ENCODE data around the gene CLASP1. TPM values are rescaled to one million over a fixed set of nuclear protein-coding genes. Genes with fewer than 3 reads are reported as not detected.

The CLASP1 gene
- total and polyA plus RNA-seq, 11 donors: 16.0 to 84.5 (median 60.2) TPM

DNA sequence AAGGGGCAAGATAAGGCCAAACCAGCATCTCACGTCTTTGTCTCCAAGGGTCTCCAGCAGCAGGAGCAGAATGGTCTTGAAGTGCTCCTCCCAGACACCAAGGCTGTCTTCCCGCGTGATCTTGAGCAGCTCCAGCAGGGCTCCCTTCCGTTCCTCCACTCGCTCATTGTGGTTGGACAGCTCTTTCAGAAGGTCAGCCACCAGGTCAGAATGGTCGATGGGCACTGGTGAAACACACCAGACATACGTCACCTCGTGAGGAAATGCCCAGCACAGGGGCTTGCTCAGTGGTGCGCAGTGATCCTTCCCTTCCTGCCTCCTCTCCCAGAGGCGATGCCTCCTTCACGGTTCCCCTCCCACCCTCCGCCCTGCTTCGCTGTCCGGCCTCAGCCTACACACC lies 284.2 kb downstream of the CLASP1 start:
- intact Hi-C loops (cut with DNase I): no loop called here
- Histone ChIP-seq H3K4me1 (peaks cover 0 to 39% (median 17%) of the 10 kb centered on the region in 12 donors), H3K27ac (no peak overlapping the region), H3K36me3 (peaks cover 0 to 97% (median 80%) of the 10 kb centered on the region in 9 donors), H3K9me3 (no peaks in the 10 kb centered on the region), H3K27me3 (no peaks in the 10 kb centered on the region), H3K4me3 (no peak overlapping the region)
- DNase-seq: no peak
- TF ChIP-seq POLR2A (IDR thresholded peaks at IDR 0.05): no peak
- TF ChIP-seq, protein P1, sequence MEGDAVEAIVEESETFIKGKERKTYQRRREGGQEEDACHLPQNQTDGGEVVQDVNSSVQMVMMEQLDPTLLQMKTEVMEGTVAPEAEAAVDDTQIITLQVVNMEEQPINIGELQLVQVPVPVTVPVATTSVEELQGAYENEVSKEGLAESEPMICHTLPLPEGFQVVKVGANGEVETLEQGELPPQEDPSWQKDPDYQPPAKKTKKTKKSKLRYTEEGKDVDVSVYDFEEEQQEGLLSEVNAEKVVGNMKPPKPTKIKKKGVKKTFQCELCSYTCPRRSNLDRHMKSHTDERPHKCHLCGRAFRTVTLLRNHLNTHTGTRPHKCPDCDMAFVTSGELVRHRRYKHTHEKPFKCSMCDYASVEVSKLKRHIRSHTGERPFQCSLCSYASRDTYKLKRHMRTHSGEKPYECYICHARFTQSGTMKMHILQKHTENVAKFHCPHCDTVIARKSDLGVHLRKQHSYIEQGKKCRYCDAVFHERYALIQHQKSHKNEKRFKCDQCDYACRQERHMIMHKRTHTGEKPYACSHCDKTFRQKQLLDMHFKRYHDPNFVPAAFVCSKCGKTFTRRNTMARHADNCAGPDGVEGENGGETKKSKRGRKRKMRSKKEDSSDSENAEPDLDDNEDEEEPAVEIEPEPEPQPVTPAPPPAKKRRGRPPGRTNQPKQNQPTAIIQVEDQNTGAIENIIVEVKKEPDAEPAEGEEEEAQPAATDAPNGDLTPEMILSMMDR (IDR thresholded peaks at IDR 0.05): no peak
- WGBS, 4 donors: 92 to 93% (median 93%) methylated on average over 14 of the region's 14 CpGs
- peak in 1 of 4 donors; percentile 3 for ATAC-seq

DNA sequence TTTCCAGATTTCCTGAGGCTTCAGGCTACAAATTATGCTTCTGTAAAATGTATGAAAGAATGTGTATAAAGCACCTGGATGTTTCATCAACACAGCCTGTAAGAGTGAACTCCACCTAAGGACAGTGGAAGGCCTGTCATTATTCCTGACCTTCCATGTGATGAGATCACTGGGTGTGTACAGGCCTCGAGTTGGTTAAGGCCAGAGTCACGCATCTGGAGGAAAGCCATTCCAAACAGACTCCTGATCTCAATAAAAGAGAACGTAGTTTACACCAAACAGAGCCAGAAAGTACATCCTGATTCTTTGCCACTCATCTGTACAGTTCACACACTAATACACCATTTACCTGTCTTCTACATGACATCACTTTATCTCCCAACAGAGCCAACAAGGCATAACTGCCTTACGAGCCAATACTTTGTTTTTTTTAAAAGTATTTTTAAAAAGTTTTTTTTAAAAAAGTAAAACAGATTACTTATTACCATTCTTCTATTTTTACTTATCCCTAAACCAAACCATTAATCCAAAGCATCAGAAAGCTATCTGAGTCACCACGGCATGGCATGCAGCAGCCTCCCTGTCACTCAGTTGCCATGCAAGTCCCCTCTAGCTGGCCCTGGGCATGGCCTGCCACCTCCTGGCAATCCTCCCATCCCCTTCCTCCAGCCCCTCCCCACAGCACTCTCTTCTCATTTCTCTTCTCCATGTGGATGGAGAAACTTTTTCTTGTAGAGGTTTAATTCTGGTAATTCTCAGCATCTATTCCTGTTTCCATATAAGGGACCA lies 285.4 kb downstream of the CLASP1 start:
- ATAC-seq: peak; percentile 35 to 66 (median 55)
- intact Hi-C loops (cut with DNase I): loop anchor here in 1 of 10 donors (5.0 kb wide), 1 partner anchor 267 kb away; no protein-coding TSS in a partner anchor
- Histone ChIP-seq H3K27me3 (no peaks in the 10 kb centered on the region), H3K27ac (peak overlapping the region in 10 of 12 donors; percentile 22 to 59 (median 44)), H3K4me3 (no peak overlapping the region), H3K9me3 (no peaks in the 10 kb centered on the region), H3K4me1 (peaks cover 0 to 51% (median 26%) of the 10 kb centered on the region in 12 donors), H3K36me3 (peaks cover 0 to 97% (median 84%) of the 10 kb centered on the region in 9 donors)
- TF ChIP-seq, protein P1 (IDR thresholded peaks at IDR 0.05): no peak
- TF ChIP-seq POLR2A (IDR thresholded peaks at IDR 0.05): no peak
- WGBS, 4 donors: 32 to 42% (median 40%) methylated on average over 5 of the region's 5 CpGs
- no peak for DNase-seq

DNA sequence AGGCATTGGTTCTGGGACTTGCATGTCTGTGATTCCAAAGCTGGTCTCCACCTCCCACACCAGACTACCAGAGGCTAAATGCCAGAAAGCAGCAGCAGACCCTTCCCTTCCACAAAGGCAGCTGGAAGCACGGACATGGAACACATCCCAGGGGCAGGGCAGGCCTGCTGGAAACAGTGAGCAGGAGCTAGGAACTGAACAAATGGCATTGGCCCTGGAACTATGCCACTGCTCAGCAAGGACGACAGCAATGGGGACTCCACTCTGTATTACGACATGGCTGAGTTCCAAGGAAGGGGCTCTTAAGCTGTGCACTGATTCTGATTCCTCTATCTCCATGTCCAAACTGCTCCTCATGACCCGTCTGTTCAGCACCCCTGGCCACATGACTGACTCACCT lies 286.5 kb downstream of the CLASP1 start:
- intact Hi-C loops (cut with DNase I): loop anchor here in 1 of 10 donors (5.0 kb wide), 1 partner anchor 265 kb away; no protein-coding TSS in a partner anchor
- Histone ChIP-seq H3K4me1 (peaks cover 0 to 54% (median 27%) of the 10 kb centered on the region in 12 donors), H3K27me3 (no peaks in the 10 kb centered on the region), H3K4me3 (no peak overlapping the region), H3K36me3 (peaks cover 0 to 97% (median 84%) of the 10 kb centered on the region in 9 donors), H3K27ac (peak overlapping the region in 10 of 12 donors; percentile 4 to 51 (median 36)), H3K9me3 (no peaks in the 10 kb centered on the region)
- ATAC-seq (peak in 3 of 4 donors; percentile 20 to 33 (median 25)), DNase-seq (peak in 1 of 5 donors; percentile 55)
- TF ChIP-seq, protein P1 (IDR thresholded peaks at IDR 0.05): no peak
- no peak for TF ChIP-seq POLR2A (IDR thresholded peaks at IDR 0.05)
- 51 to 61% (median 57%) methylated on average over 3 to 4 of the region's 4 CpGs for WGBS, 4 donors

DNA sequence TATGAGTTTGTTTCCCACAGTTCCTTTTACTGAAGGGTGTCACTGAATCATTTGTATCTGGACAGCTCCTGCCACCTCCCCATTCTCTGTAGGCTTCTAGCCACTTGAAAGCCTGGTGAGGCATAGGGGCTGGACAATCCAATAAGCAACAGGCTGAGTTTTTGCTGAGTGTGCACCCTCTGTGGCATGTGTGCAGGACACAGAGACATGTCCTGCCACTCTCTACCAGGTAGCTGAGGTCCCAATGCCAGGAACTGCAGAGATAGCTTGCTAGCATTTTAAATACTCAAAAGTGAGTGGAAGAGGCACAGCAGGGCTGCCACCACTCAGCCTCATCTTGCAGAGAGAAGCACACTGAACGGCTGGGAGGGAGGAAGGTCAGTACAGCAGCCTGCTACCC lies 287.0 kb downstream of the CLASP1 start:
- ATAC-seq: no peak
- Histone ChIP-seq H3K27me3 (no peaks in the 10 kb centered on the region), H3K36me3 (peaks cover 0 to 97% (median 81%) of the 10 kb centered on the region in 9 donors), H3K4me3 (no peak overlapping the region), H3K27ac (peak overlapping the region in 5 of 12 donors; percentile 33 to 51 (median 36)), H3K4me1 (peaks cover 0 to 54% (median 27%) of the 10 kb centered on the region in 12 donors), H3K9me3 (no peaks in the 10 kb centered on the region)
- intact Hi-C loops (cut with DNase I): loop anchor here in 1 of 10 donors (5.0 kb wide), 1 partner anchor 265 kb away; no protein-coding TSS in a partner anchor
- no peak for DNase-seq
- TF ChIP-seq, protein P1 (IDR thresholded peaks at IDR 0.05): no peak
- TF ChIP-seq POLR2A (IDR thresholded peaks at IDR 0.05): no peak
- WGBS, 4 donors: 31 to 61% (median 48%) methylated on average over 1 of the region's 1 CpG

Measured in heart left ventricle (tissue), 16 donors.